ENCODE measurements around the gene SIRT1. TPM values are rescaled to one million over a fixed set of nuclear protein-coding genes. Genes with fewer than 3 reads are reported as not detected.

Gene SIRT1
- total RNA-seq, 6 experiments from 2014 or later, result 9.8 to 12.9 (median 11.7) TPM

GRCh38 chr10:67839951-67840350, 44.5 kb upstream of the SIRT1 start:
- peak; percentile 27 for DNase-seq
- no peak overlapping the region for H3K27ac Mint-ChIP-seq
- no peak for TF ChIP-seq CTCF (IDR thresholded peaks at IDR 0.05)
- H3K4me1 Mint-ChIP-seq (ENCODE audit: low read depth), result peaks cover 7% of the 10 kb centered on the region
- H3K4me3 Mint-ChIP-seq, result no peak overlapping the region
- H3K27me3 Mint-ChIP-seq (ENCODE audit: insufficient read depth), result peaks cover 2% of the 10 kb centered on the region; the same call in 1 of the 2 replicates
- peaks cover 8% of the 10 kb centered on the region for H3K36me3 Mint-ChIP-seq (ENCODE audit: low read depth)
- H3K9me3 Mint-ChIP-seq, result peaks cover 8% of the 10 kb centered on the region; the same call in 1 of the 2 replicates

- Mint-ChIP-seq H3K36me3 (ENCODE audit: low read depth) (peaks cover 8% of the 10 kb centered on the region), H3K9me3 (peaks cover 8% of the 10 kb centered on the region; the same call in 1 of the 2 replicates), H3K4me3 (no peak overlapping the region), H3K27me3 (ENCODE audit: insufficient read depth) (peaks cover 2% of the 10 kb centered on the region; the same call in 1 of the 2 replicates), H3K4me1 (ENCODE audit: low read depth) (peaks cover 13% of the 10 kb centered on the region), H3K27ac (no peak overlapping the region)
- no peak for TF ChIP-seq CTCF (IDR thresholded peaks at IDR 0.05)
- no peak for DNase-seq
These were observed 42.7 kb upstream of the SIRT1 start for GRCh38 chr10:67841737-67842136.

- TF ChIP-seq CTCF (IDR thresholded peaks at IDR 0.05), result no peak
- no peak overlapping the region for H3K27ac Mint-ChIP-seq
- H3K9me3 Mint-ChIP-seq, result peaks cover 8% of the 10 kb centered on the region; the same call in 1 of the 2 replicates
- no peak for DNase-seq
- peaks cover 2% of the 10 kb centered on the region; the same call in 1 of the 2 replicates for H3K27me3 Mint-ChIP-seq (ENCODE audit: insufficient read depth)
- no peak overlapping the region for H3K4me3 Mint-ChIP-seq
- H3K36me3 Mint-ChIP-seq (ENCODE audit: low read depth), result peaks cover 8% of the 10 kb centered on the region
- H3K4me1 Mint-ChIP-seq (ENCODE audit: low read depth), result peaks cover 6% of the 10 kb centered on the region; the same call in 1 of the 2 replicates
These were observed 41.2 kb upstream of the SIRT1 start for GRCh38 chr10:67843284-67843683.

GRCh38 chr10:67849331-67850011, 35.0 kb upstream of the SIRT1 start:
- TF ChIP-seq CTCF (IDR thresholded peaks at IDR 0.05), result peak; percentile 11; the same call in 1 of the 2 replicates
- no peaks in the 10 kb centered on the region for H3K36me3 Mint-ChIP-seq (ENCODE audit: low read depth)
- H3K9me3 Mint-ChIP-seq, result no peaks in the 10 kb centered on the region
- peak; percentile 93 for DNase-seq
- 0 out of 2 replicates have a peak, but pooled peaks cover 1% of the 10 kb centered on the region for H3K27me3 Mint-ChIP-seq (ENCODE audit: insufficient read depth)
- peak overlapping the region; percentile 96 for H3K27ac Mint-ChIP-seq
- H3K4me1 Mint-ChIP-seq (ENCODE audit: low read depth), result peaks cover 17% of the 10 kb centered on the region; the same call in 1 of the 2 replicates
- peak overlapping the region; percentile 94 for H3K4me3 Mint-ChIP-seq

GRCh38 chr10:67851186-67851585, 33.3 kb upstream of the SIRT1 start:
- peaks cover 1% of the 10 kb centered on the region; the same call in 1 of the 2 replicates for H3K27me3 Mint-ChIP-seq (ENCODE audit: insufficient read depth)
- no peak for TF ChIP-seq CTCF (IDR thresholded peaks at IDR 0.05)
- H3K27ac Mint-ChIP-seq, result no peak overlapping the region
- no peak overlapping the region for H3K4me3 Mint-ChIP-seq
- peaks cover 24% of the 10 kb centered on the region; the same call in 1 of the 2 replicates for H3K4me1 Mint-ChIP-seq (ENCODE audit: low read depth)
- H3K36me3 Mint-ChIP-seq (ENCODE audit: low read depth), result no peaks in the 10 kb centered on the region
- DNase-seq, result no peak
- H3K9me3 Mint-ChIP-seq, result no peaks in the 10 kb centered on the region

Data from HFFc6 (cell line).